ENCODE measurements around the gene SLC1A1.

Gene SLC1A1

DNA sequence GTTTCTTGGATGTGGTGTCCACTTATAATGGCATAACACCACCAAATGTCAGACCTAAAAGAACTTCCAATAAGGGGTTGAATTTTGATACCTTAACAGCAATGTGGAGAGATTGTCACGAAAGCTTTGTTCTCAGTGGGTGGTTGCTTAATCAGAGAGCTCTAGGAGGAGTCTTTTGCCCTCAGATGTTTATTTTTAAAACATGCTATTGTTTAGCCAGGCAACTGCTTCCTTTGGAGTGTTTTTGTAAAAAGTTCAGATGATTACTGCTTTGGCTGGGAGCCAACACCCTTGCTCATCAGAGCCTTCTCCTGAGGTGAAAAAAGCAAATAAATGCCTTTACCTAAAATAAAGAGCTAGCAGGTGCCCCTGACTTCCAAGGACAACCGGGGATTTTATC is 65.0 kb downstream of the SLC1A1 start:
- DNase-seq = no peak
- H3K4me3 ChIP-seq (ENCODE audit: low read depth, low read length) = no peak overlapping the region
- H3K9me3 ChIP-seq (ENCODE audit: severe bottlenecking) = no peaks in the 10 kb centered on the region
- H3K27me3 ChIP-seq (ENCODE audit: insufficient read depth, low read depth, severe bottlenecking) = no peaks in the 10 kb centered on the region
- no peaks in the 10 kb centered on the region for H3K36me3 ChIP-seq
- TF ChIP-seq, protein P1, sequence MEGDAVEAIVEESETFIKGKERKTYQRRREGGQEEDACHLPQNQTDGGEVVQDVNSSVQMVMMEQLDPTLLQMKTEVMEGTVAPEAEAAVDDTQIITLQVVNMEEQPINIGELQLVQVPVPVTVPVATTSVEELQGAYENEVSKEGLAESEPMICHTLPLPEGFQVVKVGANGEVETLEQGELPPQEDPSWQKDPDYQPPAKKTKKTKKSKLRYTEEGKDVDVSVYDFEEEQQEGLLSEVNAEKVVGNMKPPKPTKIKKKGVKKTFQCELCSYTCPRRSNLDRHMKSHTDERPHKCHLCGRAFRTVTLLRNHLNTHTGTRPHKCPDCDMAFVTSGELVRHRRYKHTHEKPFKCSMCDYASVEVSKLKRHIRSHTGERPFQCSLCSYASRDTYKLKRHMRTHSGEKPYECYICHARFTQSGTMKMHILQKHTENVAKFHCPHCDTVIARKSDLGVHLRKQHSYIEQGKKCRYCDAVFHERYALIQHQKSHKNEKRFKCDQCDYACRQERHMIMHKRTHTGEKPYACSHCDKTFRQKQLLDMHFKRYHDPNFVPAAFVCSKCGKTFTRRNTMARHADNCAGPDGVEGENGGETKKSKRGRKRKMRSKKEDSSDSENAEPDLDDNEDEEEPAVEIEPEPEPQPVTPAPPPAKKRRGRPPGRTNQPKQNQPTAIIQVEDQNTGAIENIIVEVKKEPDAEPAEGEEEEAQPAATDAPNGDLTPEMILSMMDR (IDR thresholded peaks at IDR 0.05; ENCODE audit: low read depth, low read length) = no peak
- H3K27ac ChIP-seq = no peak overlapping the region

DNA sequence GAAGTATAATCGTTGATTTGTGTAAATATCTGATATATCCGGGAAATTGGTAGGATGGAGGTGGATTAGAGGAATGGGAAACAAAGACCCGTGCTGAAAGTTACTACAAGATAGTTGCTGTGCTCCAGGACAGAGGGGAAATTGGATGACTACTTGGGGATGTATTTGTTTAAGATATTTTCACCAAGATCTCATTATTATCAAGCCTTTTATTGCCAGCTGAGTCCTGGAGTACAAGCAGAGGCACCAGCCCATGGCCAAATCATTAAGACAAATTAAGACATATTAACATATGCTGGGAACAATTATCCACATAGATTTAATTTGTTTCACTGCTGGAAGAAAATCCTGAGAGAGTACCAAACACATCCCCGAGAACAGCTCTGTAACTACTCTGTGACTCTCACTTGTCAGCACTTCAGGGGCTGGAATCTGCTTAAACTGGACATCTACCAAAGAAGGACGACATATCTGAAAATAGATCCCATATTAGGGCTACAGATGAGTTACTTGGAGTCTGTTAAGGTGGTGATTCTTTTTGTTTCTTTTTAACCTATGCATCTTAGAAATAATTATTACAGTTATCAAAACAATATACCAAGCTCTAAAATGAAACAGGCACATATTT is 68.2 kb downstream of the SLC1A1 start:
- Histone ChIP-seq H3K27ac (no peak overlapping the region), H3K9me3 (ENCODE audit: severe bottlenecking) (no peaks in the 10 kb centered on the region), H3K27me3 (ENCODE audit: insufficient read depth, low read depth, severe bottlenecking) (no peaks in the 10 kb centered on the region), H3K4me3 (ENCODE audit: low read depth, low read length) (no peak overlapping the region), H3K36me3 (no peaks in the 10 kb centered on the region)
- no peak for DNase-seq
- TF ChIP-seq, protein P1 (IDR thresholded peaks at IDR 0.05; ENCODE audit: low read depth, low read length) = no peak

DNA sequence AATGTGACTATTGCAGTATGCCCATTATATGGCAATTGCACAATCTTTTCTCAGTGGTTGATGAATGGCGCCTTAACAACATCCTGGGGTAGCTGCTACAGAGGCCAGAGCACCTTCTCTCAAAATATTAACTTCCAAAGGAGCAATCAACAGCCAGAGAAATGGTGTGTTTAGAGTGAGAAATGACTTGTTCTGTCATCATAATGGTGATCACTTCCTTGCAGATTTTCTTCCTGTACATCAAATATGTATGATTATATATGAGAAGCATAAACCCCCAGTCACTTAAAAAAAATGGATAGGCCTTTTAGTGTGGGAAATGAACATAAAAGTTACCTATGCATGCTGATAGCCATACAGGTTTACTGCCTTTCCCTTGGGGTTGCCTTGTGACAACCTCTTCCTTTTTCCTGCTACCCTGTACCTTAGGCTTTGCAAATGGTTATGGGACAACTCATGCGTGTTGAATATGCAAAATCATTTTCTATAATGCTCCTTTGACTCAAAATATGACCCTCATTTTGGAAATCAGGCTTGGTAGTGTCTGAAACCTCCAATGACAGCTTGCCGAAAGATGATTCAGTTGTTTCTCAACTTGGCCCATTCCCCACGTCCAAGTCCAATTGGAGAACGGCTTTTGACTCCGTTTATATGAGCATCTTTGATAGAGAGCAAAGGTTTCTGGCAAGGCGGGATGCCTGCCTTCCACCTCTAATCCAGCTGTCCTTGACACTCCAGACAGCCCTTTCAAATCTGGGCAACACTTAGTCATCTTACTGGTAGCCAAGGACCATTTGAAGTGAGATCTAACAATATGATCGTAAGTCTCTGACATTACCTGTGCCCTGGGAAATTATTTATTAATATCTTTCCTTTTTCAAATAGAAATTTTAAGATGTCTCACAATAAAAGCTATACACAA is 69.3 kb downstream of the SLC1A1 start:
- Histone ChIP-seq H3K27me3 (ENCODE audit: insufficient read depth, low read depth, severe bottlenecking) (no peaks in the 10 kb centered on the region), H3K27ac (no peak overlapping the region), H3K36me3 (no peaks in the 10 kb centered on the region), H3K4me3 (ENCODE audit: low read depth, low read length) (no peak overlapping the region), H3K9me3 (ENCODE audit: severe bottlenecking) (no peaks in the 10 kb centered on the region)
- TF ChIP-seq, protein P1 (IDR thresholded peaks at IDR 0.05; ENCODE audit: low read depth, low read length) = no peak
- no peak for DNase-seq

DNA sequence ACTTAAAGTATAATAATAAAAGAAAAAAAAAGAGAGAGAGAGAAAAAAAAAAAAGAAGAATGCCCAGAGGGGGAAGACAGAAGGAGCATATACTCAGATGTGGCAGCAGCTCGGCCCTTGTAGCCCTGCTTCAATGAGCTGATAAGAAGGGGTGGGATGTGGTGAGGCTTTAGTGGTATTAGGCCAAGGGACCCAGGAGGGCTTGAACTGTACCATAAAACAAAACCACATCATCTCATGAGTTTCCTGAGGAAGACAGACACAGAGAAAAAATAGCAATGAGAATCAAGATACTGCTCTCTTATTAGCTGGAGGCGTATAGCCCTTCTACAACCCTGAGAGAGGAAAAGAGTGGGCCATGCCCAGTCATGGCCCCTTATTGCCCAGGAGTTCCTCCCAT is 72.8 kb downstream of the SLC1A1 start:
- Histone ChIP-seq H3K36me3 (no peaks in the 10 kb centered on the region), H3K9me3 (ENCODE audit: severe bottlenecking) (no peaks in the 10 kb centered on the region), H3K4me3 (ENCODE audit: low read depth, low read length) (no peak overlapping the region), H3K27me3 (ENCODE audit: insufficient read depth, low read depth, severe bottlenecking) (no peaks in the 10 kb centered on the region), H3K27ac (no peak overlapping the region)
- DNase-seq = no peak
- TF ChIP-seq, protein P1 (IDR thresholded peaks at IDR 0.05; ENCODE audit: low read depth, low read length) = no peak

DNA sequence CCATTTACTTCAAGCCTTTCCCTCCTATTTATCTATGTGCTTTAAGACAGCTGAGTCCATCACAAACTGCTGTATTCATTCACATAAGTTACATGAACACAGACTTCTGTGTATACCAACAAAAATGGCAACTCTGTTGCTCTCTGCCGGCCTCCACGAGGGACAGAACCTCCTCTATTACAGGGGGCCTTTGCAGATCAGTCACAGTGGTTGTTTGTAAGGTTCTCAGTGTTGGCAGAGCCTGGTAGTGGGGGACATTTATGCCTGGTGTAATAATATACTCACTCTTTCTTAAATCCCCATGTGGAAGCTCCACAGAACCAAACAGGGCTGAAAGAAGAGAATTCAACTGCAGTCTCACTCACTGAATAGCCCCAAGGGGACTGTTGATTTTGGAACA is 76.5 kb downstream of the SLC1A1 start:
- Histone ChIP-seq H3K27me3 (ENCODE audit: insufficient read depth, low read depth, severe bottlenecking) (no peaks in the 10 kb centered on the region), H3K36me3 (no peaks in the 10 kb centered on the region), H3K27ac (no peak overlapping the region), H3K4me3 (ENCODE audit: low read depth, low read length) (no peak overlapping the region), H3K9me3 (ENCODE audit: severe bottlenecking) (no peaks in the 10 kb centered on the region)
- TF ChIP-seq, protein P1 (IDR thresholded peaks at IDR 0.05; ENCODE audit: low read depth, low read length) = no peak
- DNase-seq = no peak
